ENCODE data around the gene CNOT8.
A peak's percentile ranks its signal among the peaks of the same experiment; 100 is the strongest.
"Not testable (repeated sequence)": the region's sequence is repeated elsewhere in the genome, so short reads cannot be mapped to it uniquely, and the experiment has no call there.

The CNOT8 gene

GRCh38 chr5:154834053-154834452 lies 24.4 kb upstream of the CNOT8 start:
- DNase-seq (ENCODE audit: low read depth in 4 of 4, low spot score in 1 of 4): no peak

DNA sequence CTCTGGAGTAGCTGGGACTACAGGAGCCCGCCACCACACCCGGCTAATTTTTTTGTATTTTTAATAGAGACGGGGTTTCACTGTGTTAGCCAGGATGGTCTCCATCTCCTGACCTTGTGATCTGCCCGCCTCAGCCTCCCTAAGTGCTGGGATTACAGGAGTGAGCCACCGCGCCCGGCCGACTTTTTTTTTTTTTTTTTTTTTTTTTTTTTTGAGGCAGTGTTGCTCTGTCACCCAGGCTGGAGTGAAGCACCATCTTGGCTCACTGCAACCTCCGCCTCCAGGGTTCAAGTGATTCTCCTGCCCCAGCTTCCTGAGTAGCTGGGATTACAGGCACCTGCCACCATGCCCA lies 22.8 kb upstream of the CNOT8 start:
- not testable (repeated sequence) for DNase-seq (ENCODE audit: low read depth in 4 of 4, low spot score in 1 of 4)

DNA sequence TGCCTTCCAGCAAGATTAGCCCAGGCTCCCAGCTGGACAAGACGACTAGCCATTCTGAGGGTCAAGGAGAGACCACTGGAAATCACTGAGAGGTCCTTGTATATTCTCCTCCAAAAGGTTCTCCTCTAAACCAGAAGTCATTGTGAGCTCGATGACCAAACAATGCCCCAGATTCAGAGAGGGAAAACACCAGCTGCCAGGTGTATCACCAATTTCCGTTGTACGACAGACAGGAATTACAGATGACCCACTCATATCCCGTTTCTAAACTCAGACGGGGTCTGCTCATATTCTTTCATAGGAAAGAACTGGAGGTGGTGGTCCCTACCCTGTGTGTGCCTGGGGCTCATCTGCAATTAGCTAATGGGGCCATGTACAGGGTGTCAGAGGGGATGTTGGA lies 22.2 kb upstream of the CNOT8 start:
- DNase-seq (ENCODE audit: low read depth in 4 of 4, low spot score in 1 of 4): no peak

DNA sequence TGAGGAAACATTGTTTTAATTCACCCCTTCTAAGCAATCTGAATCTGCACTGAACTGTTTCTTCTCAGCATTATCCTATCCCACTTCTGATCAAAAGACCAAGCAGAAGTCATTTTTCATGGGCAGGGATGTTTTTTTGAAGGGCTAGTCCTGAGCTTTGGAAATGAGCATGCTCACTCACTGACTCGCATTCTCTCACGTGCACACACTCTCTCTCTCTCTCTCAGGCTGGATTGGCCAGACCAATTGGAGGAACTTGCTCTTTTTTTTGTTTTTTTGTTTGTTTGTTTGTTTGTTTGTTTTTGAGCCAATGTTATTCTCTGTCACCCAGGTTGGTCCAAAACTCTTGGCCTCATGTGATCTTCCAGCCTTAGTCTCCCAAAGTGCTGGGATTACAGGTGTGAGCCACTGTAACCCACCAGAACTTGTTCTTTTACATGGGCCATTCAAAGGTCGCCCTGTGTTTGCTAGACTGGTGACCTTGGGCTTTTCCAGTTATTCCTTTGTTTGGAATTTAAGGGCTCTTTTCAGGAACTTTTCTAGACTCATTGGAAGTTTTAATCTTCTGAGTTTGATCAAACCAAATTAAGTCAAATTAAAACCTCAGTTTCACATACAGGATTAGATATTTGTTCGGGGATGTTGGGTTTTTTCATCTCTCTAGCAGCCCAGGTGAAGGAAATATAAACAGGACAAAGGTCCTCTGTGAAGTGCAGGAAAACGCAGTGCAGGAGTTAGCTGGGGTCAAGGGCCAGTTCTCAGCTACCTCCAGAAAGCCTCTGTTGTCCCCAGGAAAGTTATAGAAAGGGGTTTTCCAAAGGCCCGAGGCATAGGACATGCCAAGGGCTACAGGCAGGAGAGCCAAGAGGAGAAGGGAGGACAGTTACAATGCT lies 21.2 kb upstream of the CNOT8 start:
- DNase-seq (ENCODE audit: low read depth in 4 of 4, low spot score in 1 of 4): no peak

DNA sequence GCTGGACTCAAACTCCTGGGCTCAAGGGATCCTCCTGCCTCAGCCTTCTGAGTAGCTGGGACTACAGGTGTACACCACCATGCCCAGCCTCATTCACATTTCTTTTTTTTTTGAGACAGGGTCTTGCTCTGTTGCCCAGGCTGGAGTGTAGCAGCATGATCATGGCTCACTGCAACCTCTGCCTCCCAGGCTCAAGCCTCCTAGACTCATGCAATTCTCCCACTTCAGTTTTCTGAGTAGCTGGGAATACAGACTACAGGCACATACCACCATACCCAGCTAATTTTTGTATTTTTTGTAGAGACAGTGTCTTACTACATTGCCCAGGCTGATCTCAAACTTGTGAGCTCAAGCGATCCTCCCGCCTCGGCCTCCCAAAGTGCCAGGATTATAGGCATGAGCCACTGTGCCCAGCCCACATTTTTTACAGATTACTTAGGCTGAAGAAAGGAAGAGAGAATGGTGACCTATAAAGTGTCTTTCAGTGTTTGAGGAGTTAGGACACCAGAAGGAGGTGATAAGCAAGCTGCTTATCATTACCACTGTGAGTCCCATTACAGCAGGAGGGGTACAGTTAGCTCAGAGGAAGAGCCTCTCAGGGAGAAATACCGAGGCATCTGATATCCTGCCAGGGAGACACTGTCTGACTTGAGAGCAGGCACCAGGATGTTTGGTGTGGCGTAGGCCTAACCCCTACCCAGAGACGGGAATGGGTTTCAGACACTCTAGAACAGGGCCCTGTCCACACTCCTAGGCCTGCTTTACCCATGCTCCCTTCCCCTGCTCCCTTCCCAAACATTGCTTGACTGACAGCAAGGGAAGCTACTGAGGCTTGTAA lies 17.8 kb upstream of the CNOT8 start:
- no peak for DNase-seq (ENCODE audit: low read depth in 4 of 4, low spot score in 1 of 4)

GRCh38 chr5:154841273-154841661 lies 17.2 kb upstream of the CNOT8 start:
- no peak for DNase-seq (ENCODE audit: low read depth in 4 of 4, low spot score in 1 of 4)

GRCh38 chr5:154842689-154843530 lies 15.5 kb upstream of the CNOT8 start:
- DNase-seq (ENCODE audit: low read depth in 4 of 4, low spot score in 1 of 4): no peak

GRCh38 chr5:154844809-154845208 lies 13.6 kb upstream of the CNOT8 start:
- no peak for DNase-seq (ENCODE audit: low read depth in 4 of 4, low spot score in 1 of 4)

- DNase-seq (ENCODE audit: low read depth in 4 of 4, low spot score in 1 of 4): no peak
Measured at GRCh38 chr5:154849264-154849785, 9.1 kb upstream of the CNOT8 start.

- DNase-seq (ENCODE audit: low read depth in 4 of 4, low spot score in 1 of 4): no peak
Measured at GRCh38 chr5:154849791-154850201, 8.6 kb upstream of the CNOT8 start.

GRCh38 chr5:154850255-154851062 lies 8.0 kb upstream of the CNOT8 start, which contains the start of gene FAXDC2:
FAXDC2 (minus strand) TSS chr5:154850603; CDS start chr5:154838178, 12,425 bp downstream.
- DNase-seq (ENCODE audit: low read depth in 4 of 4, low spot score in 1 of 4): no peak

- no peak for DNase-seq (ENCODE audit: low read depth in 4 of 4, low spot score in 1 of 4)
Measured at GRCh38 chr5:154851351-154851750, 7.1 kb upstream of the CNOT8 start.

DNA sequence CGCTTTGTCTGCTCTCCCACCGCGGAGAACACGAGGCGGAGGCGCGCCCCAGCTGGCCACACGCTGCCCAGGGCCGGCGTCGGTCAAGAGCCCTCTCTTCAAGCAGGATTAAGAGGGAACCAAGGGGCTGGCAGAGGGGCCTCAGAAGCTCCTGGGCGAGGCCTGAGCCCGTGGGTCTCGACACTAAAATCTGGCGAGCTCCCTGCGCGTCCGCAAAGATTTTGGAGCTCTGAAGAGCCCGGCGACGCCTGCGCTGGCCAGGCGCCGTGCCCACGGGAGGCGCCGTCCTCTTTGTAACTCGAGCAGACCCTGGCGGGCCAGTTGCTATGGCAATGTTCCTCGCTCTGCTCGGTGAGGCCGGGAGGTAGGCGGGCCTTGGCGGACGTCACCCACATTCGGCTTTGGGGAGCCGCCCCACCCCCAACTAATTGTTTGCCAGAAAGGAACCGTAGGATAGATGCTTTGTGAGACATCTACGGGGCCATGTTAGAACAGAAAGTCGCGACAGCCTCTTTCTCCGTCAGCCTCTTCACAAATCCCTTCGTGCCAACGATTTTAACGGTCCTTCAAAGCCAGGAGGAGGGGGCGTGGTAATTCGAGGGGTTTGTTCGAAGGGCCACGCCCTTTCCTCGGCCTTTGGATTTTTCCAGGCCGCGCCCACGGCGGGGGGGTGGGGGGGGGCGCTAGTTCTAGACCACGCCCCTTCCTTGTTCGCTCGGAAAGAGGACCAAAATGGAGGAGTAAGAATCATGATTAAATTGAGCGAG lies 714 bp upstream of the CNOT8 start:
- DNase-seq (ENCODE audit: low read depth in 4 of 4, low spot score in 1 of 4): peak; percentile 49 to 80 (median 66)

DNA sequence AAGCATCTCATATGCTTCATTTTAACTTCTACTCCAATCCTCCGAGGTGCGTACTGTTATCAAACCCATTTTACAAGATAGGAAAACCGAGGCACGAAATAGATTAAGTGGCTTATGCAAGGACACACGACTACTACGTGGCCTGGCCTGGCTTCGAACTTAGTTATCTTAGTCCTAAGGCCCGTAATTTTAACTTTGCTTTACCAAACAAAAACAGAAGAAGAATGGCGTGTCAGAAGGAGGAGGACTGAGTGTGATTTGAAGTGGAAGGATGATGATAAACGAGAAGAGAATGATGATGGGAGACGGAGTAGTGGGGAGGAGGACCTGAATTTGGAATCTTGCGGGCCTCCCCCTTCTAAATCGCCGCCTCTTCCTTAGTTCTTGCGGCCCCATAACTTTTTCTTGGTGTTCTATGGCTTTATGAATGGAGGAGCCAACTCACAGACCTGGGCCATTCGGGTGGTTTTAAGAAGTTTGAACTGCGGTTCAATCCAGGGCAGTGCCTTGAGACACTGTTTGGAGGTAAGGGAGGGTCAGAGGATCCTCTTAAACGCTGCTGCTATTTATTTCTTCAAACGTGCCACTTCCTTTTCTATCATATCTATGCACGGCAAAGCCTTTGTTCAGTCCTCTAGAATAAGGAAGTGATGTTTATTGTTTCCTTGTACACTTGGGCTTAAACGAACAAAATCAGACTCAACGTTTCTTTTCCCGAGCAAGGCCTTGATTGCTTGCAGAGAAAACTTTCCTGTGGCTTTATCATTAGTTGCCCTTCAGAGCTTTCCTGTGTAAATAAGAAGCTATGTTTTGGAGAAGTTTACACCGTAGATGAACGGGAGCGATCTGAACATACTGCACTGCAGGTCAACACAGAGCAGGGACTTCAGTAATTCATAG lies 795 bp downstream of the CNOT8 start:
- no peak for DNase-seq (ENCODE audit: low read depth in 4 of 4, low spot score in 1 of 4)

DNA sequence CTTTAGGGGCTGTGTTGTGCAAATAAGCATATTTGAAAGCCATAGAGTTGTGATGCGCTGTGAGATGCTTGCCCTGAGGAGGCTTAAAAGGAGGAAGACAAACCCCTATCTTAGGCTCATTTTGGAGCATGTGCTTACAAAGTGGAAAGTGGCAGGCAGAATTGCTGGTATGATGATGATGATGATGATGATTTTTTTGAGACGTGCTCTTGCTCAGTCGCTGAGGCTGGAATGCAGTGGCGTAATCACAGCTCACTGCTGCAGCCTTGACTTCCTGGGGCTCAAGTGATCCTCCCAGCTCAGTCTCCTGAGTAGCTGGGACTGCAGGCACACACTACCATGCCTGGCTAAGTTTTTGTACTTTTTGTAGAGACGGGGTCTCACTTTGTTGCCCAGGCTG lies 1.7 kb downstream of the CNOT8 start:
- DNase-seq (ENCODE audit: low read depth in 4 of 4, low spot score in 1 of 4): peak in 1 of 4 experiments; percentile 4

GRCh38 chr5:154860765-154861164 lies 2.3 kb downstream of the CNOT8 start:
- no peak for DNase-seq (ENCODE audit: low read depth in 4 of 4, low spot score in 1 of 4)

DNA sequence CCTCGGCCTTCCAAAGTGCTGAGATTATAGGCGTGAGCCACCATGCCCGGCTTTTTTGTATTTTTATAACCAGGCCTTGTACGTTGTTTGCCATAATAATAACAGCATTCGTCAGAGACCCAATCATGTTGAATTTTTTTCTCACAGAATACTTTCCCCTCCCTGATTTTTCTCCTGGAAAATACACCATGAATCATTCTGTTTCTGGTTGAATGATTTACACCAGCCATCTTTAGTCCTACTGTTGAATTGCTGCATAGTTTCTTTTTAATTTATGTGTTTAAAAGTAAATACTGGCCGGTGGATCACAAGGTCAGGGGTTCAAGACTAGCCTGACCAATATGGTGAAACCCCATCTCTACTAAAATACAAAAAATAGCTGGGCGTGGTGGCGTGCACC lies 3.5 kb downstream of the CNOT8 start:
- DNase-seq (ENCODE audit: low read depth in 4 of 4, low spot score in 1 of 4): no peak

DNA sequence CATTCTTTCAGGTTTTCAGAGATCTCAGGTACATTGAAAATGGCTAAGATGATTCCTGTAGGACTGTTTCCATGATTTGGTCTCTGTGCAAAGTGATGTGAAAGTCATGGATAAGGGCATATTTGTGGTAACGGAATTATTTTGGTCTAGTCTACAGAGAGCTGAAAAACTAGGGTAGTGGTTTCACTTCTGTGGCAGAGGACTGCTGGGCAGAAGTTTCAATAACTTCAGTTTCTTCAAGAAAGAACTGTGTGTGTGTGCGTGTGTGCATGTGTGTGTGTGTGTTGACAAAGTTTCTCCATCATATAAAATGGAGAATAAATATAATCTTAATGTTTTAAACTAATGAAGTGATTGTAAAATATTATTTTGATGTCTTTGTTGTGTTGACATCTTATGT lies 4.3 kb downstream of the CNOT8 start:
- DNase-seq (ENCODE audit: low read depth in 4 of 4, low spot score in 1 of 4): no peak

Data from stimulated activated CD4-positive, alpha-beta T cell treated with anti-CD3 and anti-CD28 coated beads, Interleukin-1b, Interleukin-23, amount 100 ng/mL, for 24 hours (primary cell).